Body of pancreas (tissue), 4 donors: ENCODE results near the gene F12. TPM values are rescaled to one million over a fixed set of nuclear protein-coding genes. Genes with fewer than 3 reads are reported as not detected.
A peak's percentile ranks its signal among the peaks of the same experiment; 100 is the strongest.

Experiments
- ATAC-seq: fragments of 150-250 bp; one replicate; pipeline ENCODE4 v1.9.1; 2016
- DNase-seq, 4 donors: peaks; one replicate each; pipeline ENCODE4 v3.0.0-alpha.2; 2019
- H3K27ac ChIP-seq, 4 donors: fragments of 200-600 bp; sonication (generic); 1 replicate in 3 of 4; 2 replicates in 1 of 4; pipeline versions ENCODE4 v1.5.1 to v1.6.1; 2016 to 2019; ENCODE audit warnings: mild to moderate bottlenecking in 1 of 4, mixed read lengths in 1 of 4, moderate library complexity in 1 of 4
- H3K27me3 ChIP-seq, 2 donors: fragments of 200-600 bp; sonication (generic); one replicate each; pipeline ENCODE4 v1.6.0; 2016; ENCODE audit warnings: mild to moderate bottlenecking in 1 of 2
- H3K36me3 ChIP-seq, 2 donors: fragments of 200-600 bp; sonication (generic); replicated peaks in 1 of 2; 2 replicates each; pipeline ENCODE4 v1.5.1; 2016; ENCODE audit warnings: low read depth in 2 of 2; ENCODE audit not compliant: insufficient read depth in 1 of 2
- H3K4me1 ChIP-seq: fragments of 200-600 bp; sonication (generic); one replicate; pipeline ENCODE4 v1.6.0; 2016
- H3K4me3 ChIP-seq, 2 donors: fragments of 200-600 bp; sonication (generic); 1 replicate in 1 of 2; 2 replicates in 1 of 2; pipeline ENCODE4 v1.5.1; 2016 to 2019
- H3K9me3 ChIP-seq, 3 donors: fragments of 200-600 bp; sonication (generic); 1 replicate in 2 of 3; 2 replicates in 1 of 3; pipeline ENCODE4 v1.5.1; 2016
- CTCF ChIP-seq, 7 experiments: fragments of 450-650 bp in 4 of 7; fragments of 200-600 bp in 3 of 7; sonication (generic) in 3 of 7; IDR thresholded peaks; one replicate each; pipeline ENCODE4 v1.5.1; 2016 to 2019; ENCODE audit warnings: antibody characterized with exemption in 7 of 7
- POLR2A ChIP-seq, 3 donors: fragments of 450-650 bp; IDR thresholded peaks; one replicate each; pipeline ENCODE4 v1.6.1; 2016; ENCODE audit warnings: antibody characterized with exemption in 3 of 3, mild to moderate bottlenecking in 2 of 3
- WGBS, 2 donors: methylation state at CpG; one replicate each; pipeline ENCODE4 v1.1.5; 2017; 5-methylcytosine and 5-hydroxymethylcytosine counted together
- intact Hi-C: fragments of 100-400 bp; cut with DNase I; formaldehyde crosslinking; loops from one replicate; pipeline ENCODE4 v1.15.1; 2023
- total RNA-seq, 2 donors: library from RNA; depleted of rRNA; stranded (reverse); fragments of >200 nt; gene quantifications; one replicate each; pipeline ENCODE4 v1.1.0, GENCODE V29; 2016

Gene F12
- total RNA-seq, 2 donors from 2014 or later: 0.33 to 4.4 TPM

- 28 to 60% methylated on average over 2 to 16 of the region's 16 CpGs for WGBS, 2 donors
- intact Hi-C loops: no loop called here
- Histone ChIP-seq H3K36me3 (no peaks in the 10 kb centered on the region), H3K9me3 (no peaks in the 10 kb centered on the region), H3K4me1 (peaks cover 37% of the 10 kb centered on the region), H3K4me3 (peak overlapping the region in 1 of 2 donors; percentile 22), H3K27me3 (peaks cover 0 to 13% of the 10 kb centered on the region in 2 donors), H3K27ac (peak overlapping the region in 2 of 4 donors; percentile 5 to 14)
- peak in 1 of 3 donors; percentile 20 for TF ChIP-seq POLR2A (IDR thresholded peaks at IDR 0.05)
- no peak for TF ChIP-seq CTCF (IDR thresholded peaks at IDR 0.05)
- no peak for ATAC-seq
- peak in 1 of 4 donors; percentile 31 for DNase-seq
These were observed 4.7 kb downstream of the F12 start for GRCh38 chr5:177404641-177405179.

GRCh38 chr5:177403792-177404640 is 5.3 kb downstream of the F12 start:
- peak overlapping the region; percentile 22 to 38 for H3K4me3 ChIP-seq
- no peaks in the 10 kb centered on the region for H3K9me3 ChIP-seq
- TF ChIP-seq POLR2A (IDR thresholded peaks at IDR 0.05) (peak in 1 of 3 donors; percentile 24), CTCF (IDR thresholded peaks at IDR 0.05) (peak; percentile 56 to 91 (median 83))
- ATAC-seq: peak; percentile 89
- H3K27me3 ChIP-seq: peaks cover 0 to 18% of the 10 kb centered on the region in 2 donors
- no peaks in the 10 kb centered on the region for H3K36me3 ChIP-seq
- intact Hi-C loops: no loop called here
- WGBS, 2 donors: 0% methylated on average over 17 to 89 of the region's 93 CpGs
- peak; percentile 84 to 91 (median 91) for DNase-seq
- peak overlapping the region in 2 of 4 donors; percentile 5 to 14 for H3K27ac ChIP-seq
- peaks cover 37% of the 10 kb centered on the region for H3K4me1 ChIP-seq

- H3K4me3 ChIP-seq: peak overlapping the region in 1 of 2 donors; percentile 22
- H3K9me3 ChIP-seq: no peaks in the 10 kb centered on the region
- no peak for ATAC-seq
- 1% methylated on average over 60 of the region's 61 CpGs; no CpG with 5 or more reads in 1 of the 2 donors for WGBS, 2 donors
- TF ChIP-seq POLR2A (IDR thresholded peaks at IDR 0.05) (no peak), CTCF (IDR thresholded peaks at IDR 0.05) (no peak)
- peaks cover 0 to 18% of the 10 kb centered on the region in 2 donors for H3K27me3 ChIP-seq
- no peak overlapping the region for H3K27ac ChIP-seq
- intact Hi-C loops: no loop called here
- peak in 3 of 4 donors; percentile 28 to 45 (median 36) for DNase-seq
- peaks cover 37% of the 10 kb centered on the region for H3K4me1 ChIP-seq
- H3K36me3 ChIP-seq: no peaks in the 10 kb centered on the region
These were observed 6.1 kb downstream of the F12 start for GRCh38 chr5:177403102-177403791.

GRCh38 chr5:177402271-177403043 is 6.9 kb downstream of the F12 start:
- TF ChIP-seq POLR2A (IDR thresholded peaks at IDR 0.05) (no peak), CTCF (IDR thresholded peaks at IDR 0.05) (peak; percentile 18 to 73 (median 58))
- peaks cover 37% of the 10 kb centered on the region for H3K4me1 ChIP-seq
- 4 to 8% methylated on average over 7 to 48 of the region's 49 CpGs for WGBS, 2 donors
- no peak overlapping the region for H3K4me3 ChIP-seq
- intact Hi-C loops: no loop called here
- no peaks in the 10 kb centered on the region for H3K9me3 ChIP-seq
- DNase-seq (peak; percentile 78 to 85 (median 84)), ATAC-seq (peak; percentile 69)
- H3K27me3 ChIP-seq: peaks cover 0 to 18% of the 10 kb centered on the region in 2 donors
- H3K27ac ChIP-seq: no peak overlapping the region
- H3K36me3 ChIP-seq: no peaks in the 10 kb centered on the region
